HCT116 (cell line): ENCODE data around the gene SLC13A4. TPM values are rescaled to one million over a fixed set of nuclear protein-coding genes. Genes with fewer than 3 reads are reported as not detected.

Source experiments
- ATAC-seq: fragments of 200-7000 bp; cut with Tn5 transposase; 2 replicates; pipeline ENCODE4 v1.9.1; 2020; ENCODE audit warnings: mild to moderate bottlenecking, moderate library complexity
- BruUV-seq: library from RNA; stranded (reverse); fragments of 400-500 nt; replicated peaks from 2 replicates; lab custom pipeline; 2021; lab: Mats Ljungman, UMichigan
- CTCF ChIA-PET: fragments of 300-600 bp; sonication (Branson Sonifier 250); formaldehyde crosslinking; loops from one replicate; lab custom pipeline; 2021; ENCODE audit warnings: antibody characterized with exemption; lab: Charles Lee
- POLR2A ChIA-PET: fragments of 300-600, 350-600 bp; sonication (Branson Sonifier 250); formaldehyde crosslinking; loops from one replicate; lab custom pipeline; 2021; ENCODE audit warnings: antibody characterized with exemption; lab: Charles Lee
- RAD21 ChIA-PET, 2 experiments: fragments of 300-600 bp; sonication (Branson Sonifier 250); formaldehyde crosslinking; loops; one replicate each; lab custom pipeline; 2023; ENCODE audit warnings: low total read pairs in 2 of 2; ENCODE audit not compliant: uncharacterized antibody in 2 of 2, unreplicated experiment in 2 of 2, low non-redundant PET in 1 of 2; lab: Charles Lee
- DNase-seq: peaks from one replicate; pipeline ENCODE4 v3.0.0-alpha.2; 2010; ENCODE audit warnings: low read depth, low spot score
- H2AFZ ChIP-seq: fragments of 200-600 bp; shearing (Covaris generic), sonication (generic); 2 replicates; pipeline ENCODE4 v1.6.1; 2017; ENCODE audit warnings: low read depth, mixed run types, mixed read lengths, antibody characterized with exemption, low read length; ENCODE audit not compliant: poor library complexity, severe bottlenecking
- H3K27ac ChIP-seq: 2 replicates; pipeline ENCODE4 v1.5.1; 2012; ENCODE audit warnings: low read depth, low read length
- H3K27me3 ChIP-seq: fragments of 200-600 bp; sonication (generic); 2 replicates; pipeline ENCODE4 v1.6.1; 2016; ENCODE audit warnings: mixed run types, low read length, mixed read lengths; ENCODE audit not compliant: insufficient read depth
- H3K36me3 ChIP-seq, 2 experiments: fragments of 200-500 bp in 1 of 2; fragments of 200-600 bp in 1 of 2; sonication (Bioruptor generic) in 1 of 2; sonication (generic) in 1 of 2; 2 replicates each; pipeline versions ENCODE4 v1.5.1 to v1.6.1; 2014 to 2016; ENCODE audit warnings: low read length in 2 of 2, inconsistent platforms in 1 of 2, mixed read lengths in 1 of 2, mixed run types in 1 of 2; ENCODE audit not compliant: insufficient read depth in 2 of 2, control insufficient read depth in 1 of 2
- H3K4me1 ChIP-seq, 2 experiments: fragments of 200-600 bp in 1 of 2; sonication (generic) in 1 of 2; 2 replicates each; pipeline versions ENCODE4 v1.5.1 to v1.6.1; 2012 to 2017; ENCODE audit warnings: low read length in 2 of 2, inconsistent platforms in 1 of 2, mild to moderate bottlenecking in 1 of 2, mixed read lengths in 1 of 2, mixed run types in 1 of 2, moderate library complexity in 1 of 2; ENCODE audit not compliant: insufficient read depth in 2 of 2, control insufficient read depth in 1 of 2
- H3K4me2 ChIP-seq: fragments of 200-600 bp; sonication (generic); 2 replicates; pipeline ENCODE4 v1.6.1; 2017; ENCODE audit warnings: mixed run types, low read length, mixed read lengths
- H3K4me3 ChIP-seq, 2 experiments: fragments of 200-600 bp in 1 of 2; sonication (generic) in 1 of 2; replicated peaks in 1 of 2; 2 replicates each; pipeline ENCODE4 v1.5.1; 2011 to 2016; ENCODE audit warnings: low read length in 2 of 2, control low read depth in 1 of 2, low read depth in 1 of 2, mild to moderate bottlenecking in 1 of 2, mixed read lengths in 1 of 2, mixed run types in 1 of 2
- H3K79me2 ChIP-seq: fragments of 200-600 bp; sonication (generic); 2 replicates; pipeline ENCODE4 v1.6.1; 2017; ENCODE audit warnings: mild to moderate bottlenecking, mixed run types, low read length, moderate library complexity, mixed read lengths; ENCODE audit not compliant: insufficient read depth
- H3K9ac ChIP-seq: fragments of 200-600 bp; sonication (generic); 2 replicates; pipeline ENCODE4 v1.6.1; 2016; ENCODE audit warnings: low read length, mixed read lengths
- H3K9me2 ChIP-seq: fragments of 200-600 bp; sonication (generic), shearing (Covaris generic); 2 replicates; pipeline ENCODE4 v1.6.1; 2017; ENCODE audit warnings: mixed run types, mild to moderate bottlenecking, moderate library complexity; ENCODE audit not compliant: insufficient read depth
- H3K9me3 ChIP-seq, 2 experiments: fragments of 200-500 bp in 1 of 2; fragments of 200-600 bp in 1 of 2; sonication (Bioruptor generic) in 1 of 2; sonication (generic) in 1 of 2; 2 replicates each; pipeline ENCODE4 v1.6.1; 2014 to 2017; ENCODE audit warnings: low read length in 2 of 2, mixed read lengths in 2 of 2, inconsistent platforms in 1 of 2, low read depth in 1 of 2, mild to moderate bottlenecking in 1 of 2, mixed run types in 1 of 2, moderate library complexity in 1 of 2; ENCODE audit not compliant: control insufficient read depth in 1 of 2, insufficient read depth in 1 of 2
- H4K20me1 ChIP-seq: fragments of 200-600 bp; sonication (generic), shearing (Covaris generic); 2 replicates; pipeline ENCODE4 v1.6.1; 2017; ENCODE audit warnings: mixed run types, mild to moderate bottlenecking, moderate library complexity; ENCODE audit not compliant: insufficient read depth
- CBX3 ChIP-seq: IDR thresholded peaks from 2 replicates; pipeline ENCODE4 v1.6.1; 2012; ENCODE audit warnings: low read depth
- CEBPB ChIP-seq: IDR thresholded peaks from 2 replicates; pipeline ENCODE4 v1.6.1; 2012; ENCODE audit warnings: low read depth
- CTCF ChIP-seq, 3 experiments: fragments of 200-600 bp in 1 of 3; sonication (generic) in 1 of 3; IDR thresholded peaks in 2 of 3; conservative IDR thresholded peaks in 1 of 3; 2 replicates each; pipeline ENCODE4 v1.5.1; 2012 to 2017; ENCODE audit warnings: low read depth in 2 of 3, low read length in 2 of 3, antibody characterized with exemption in 1 of 3, borderline replicate concordance in 1 of 3, control low read depth in 1 of 3, mild to moderate bottlenecking in 1 of 3, mixed read lengths in 1 of 3, mixed run types in 1 of 3, moderate library complexity in 1 of 3; ENCODE audit not compliant: insufficient read depth in 1 of 3
- EGR1 ChIP-seq: IDR thresholded peaks from 2 replicates; pipeline ENCODE4 v1.6.1; 2012; ENCODE audit warnings: low read depth
- ELF1 ChIP-seq: IDR thresholded peaks from 2 replicates; pipeline ENCODE4 v1.6.1; 2012; ENCODE audit warnings: low read depth, borderline replicate concordance
- EZH2 ChIP-seq: fragments of 200-600 bp; sonication (generic); IDR thresholded peaks from 2 replicates; pipeline ENCODE4 v1.6.1; 2017; ENCODE audit warnings: antibody characterized with exemption, mixed run types
- MAX ChIP-seq: IDR thresholded peaks from 2 replicates; pipeline ENCODE4 v1.6.1; 2012
- RAD21 ChIP-seq: IDR thresholded peaks from 2 replicates; pipeline ENCODE4 v1.6.1; 2012; ENCODE audit warnings: low read depth, mild to moderate bottlenecking
- SIN3A ChIP-seq: IDR thresholded peaks from 2 replicates; pipeline ENCODE4 v1.6.1; 2012; ENCODE audit warnings: low read depth
- TCF7L2 ChIP-seq: IDR thresholded peaks from 2 replicates; pipeline ENCODE4 v1.7.0; 2011; ENCODE audit warnings: borderline replicate concordance, inconsistent platforms; ENCODE audit not compliant: insufficient read depth, insufficient read length; ENCODE audit errors: extremely low read depth
- ZBTB33 ChIP-seq: IDR thresholded peaks from 2 replicates; pipeline ENCODE4 v1.6.1; 2011; ENCODE audit warnings: mild to moderate bottlenecking, low read length, moderate library complexity; ENCODE audit not compliant: insufficient replicate concordance; ENCODE audit errors: extremely low read depth
- ZFX ChIP-seq: fragments of 450-650 bp; IDR thresholded peaks from 2 replicates; pipeline ENCODE4 v1.6.1; 2017
- ZNF274 ChIP-seq: fragments of 200-500 bp; sonication (Bioruptor generic); IDR thresholded peaks from 2 replicates; pipeline ENCODE4 v1.6.1; 2014; ENCODE audit warnings: mild to moderate bottlenecking, low read depth, low read length, inconsistent platforms
- intact Hi-C: fragments of 100-400 bp; cut with micrococcal nuclease; formaldehyde crosslinking; loops from 2 replicates; pipeline ENCODE4 v1.10.0; 2022
- total RNA-seq: library from RNA; stranded (reverse); gene quantifications from one replicate; pipeline ENCODE4 v1.2.1, GENCODE V29; 2021; ENCODE audit not compliant: unreplicated experiment

SLC13A4 gene
- total RNA-seq, 1 experiment from 2014 or later, result 0.30 TPM

GRCh38 chr7:135748770-135749169, 20.8 kb upstream of the SLC13A4 start, which contains the start of gene FAM180A:
FAM180A (minus strand) TSS chr7:135748813; CDS start chr7:135748580, 233 bp downstream.
- H3K4me1 ChIP-seq, result peaks cover 20 to 30% of the 10 kb centered on the region in 2 experiments
- no peak for TF ChIP-seq MAX
- no peak for TF ChIP-seq RAD21
- TF ChIP-seq ZBTB33, result no peak
- TF ChIP-seq SIN3A, result no peak
- TF ChIP-seq ZFX, result no peak
- no peak for TF ChIP-seq CTCF (IDR thresholded peaks at IDR 0.05 in 2 of 3, conservative IDR thresholded peaks at IDR 0.05 in 1 of 3; ENCODE audit: borderline replicate concordance in 1 of 3, insufficient read depth in 1 of 3, low read depth in 2 of 3, low read length in 2 of 3)
- no peak for TF ChIP-seq EGR1
- no peak for TF ChIP-seq CBX3
- TF ChIP-seq EZH2, result no peak
- TF ChIP-seq ELF1, result no peak
- no peak for TF ChIP-seq TCF7L2
- no peak for TF ChIP-seq ZNF274
- TF ChIP-seq CEBPB, result no peak
- TF ChIP-seq, all 23 proteins: peak for 0
- RAD21 ChIA-PET, result no interaction called here
- no peak within 1 kb of the TSS for H2AFZ ChIP-seq
- H4K20me1 ChIP-seq, result no peaks in the 10 kb centered on the region
- no peak for DNase-seq
- CTCF ChIA-PET, result no interaction called here
- no peaks in the 10 kb centered on the region for H3K36me3 ChIP-seq
- no peaks in the 10 kb centered on the region for H3K27me3 ChIP-seq
- H3K4me3 ChIP-seq, result no peak within 1 kb of the TSS
- no peaks in the 10 kb centered on the region for H3K79me2 ChIP-seq
- POLR2A ChIA-PET, result no interaction called here
- no peaks in the 10 kb centered on the region for H3K9me3 ChIP-seq
- no peak within 1 kb of the TSS for H3K4me2 ChIP-seq
- H3K9ac ChIP-seq, result no peak within 1 kb of the TSS
- no peak within 1 kb of the TSS for H3K27ac ChIP-seq
- intact Hi-C loops, result no loop called here
- BruUV-seq, result no TSS peak
- H3K9me2 ChIP-seq, result no peaks in the 10 kb centered on the region
- ATAC-seq, result no peak
